GM23338 (cell line): ENCODE measurements around the gene DGKD. TPM values are rescaled to one million over a fixed set of nuclear protein-coding genes. Genes with fewer than 3 reads are reported as not detected.

Experiments
- ATAC-seq: fragments of 200-7000 bp; cut with Tn5 transposase; 3 replicates; pipeline ENCODE4 v1.9.1; 2020
- DNase-seq: peaks from one replicate; pipeline ENCODE4 v3.0.0-alpha.2; 2015; ENCODE audit warnings: low spot score
- H2AFZ ChIP-seq: fragments of 200-600 bp; sonication (generic); 2 replicates; pipeline ENCODE4 v1.8.0; 2016; ENCODE audit warnings: antibody characterized with exemption, mild to moderate bottlenecking, moderate library complexity
- H3F3A ChIP-seq: fragments of 200-600 bp; sonication (generic); replicated peaks from 2 replicates; pipeline ENCODE4 v1.8.0; 2017; ENCODE audit warnings: antibody characterized with exemption, mixed run types, low read depth
- H3K27ac ChIP-seq: fragments of 200-600 bp; sonication (generic); 2 replicates; pipeline ENCODE4 v1.6.1; 2016; ENCODE audit warnings: low read depth
- H3K27me3 ChIP-seq: fragments of 200-600 bp; sonication (generic); 2 replicates; pipeline ENCODE4 v1.8.0; 2016; ENCODE audit warnings: mild to moderate bottlenecking, mixed run types, moderate library complexity; ENCODE audit not compliant: insufficient read depth
- H3K36me3 ChIP-seq: fragments of 200-600 bp; sonication (generic); 2 replicates; pipeline ENCODE4 v1.8.0; 2016; ENCODE audit warnings: mild to moderate bottlenecking; ENCODE audit not compliant: insufficient read depth
- H3K4me1 ChIP-seq: fragments of 200-600 bp; sonication (generic); 2 replicates; pipeline ENCODE4 v1.8.0; 2016; ENCODE audit warnings: mild to moderate bottlenecking, moderate library complexity; ENCODE audit not compliant: insufficient read depth
- H3K4me2 ChIP-seq: fragments of 200-600 bp; sonication (generic); 2 replicates; pipeline ENCODE4 v1.7.1; 2017; ENCODE audit warnings: mixed run types
- H3K4me3 ChIP-seq: fragments of 200-600 bp; sonication (generic); 2 replicates; pipeline ENCODE4 v1.6.1; 2016; ENCODE audit warnings: mixed run types
- H3K79me2 ChIP-seq: fragments of 200-600 bp; sonication (generic); replicated peaks from 2 replicates; pipeline ENCODE4 v1.8.0; 2017; ENCODE audit warnings: mild to moderate bottlenecking; ENCODE audit not compliant: insufficient read depth
- H3K9me2 ChIP-seq: fragments of 200-600 bp; sonication (generic); 2 replicates; pipeline ENCODE4 v1.8.0; 2017; ENCODE audit not compliant: insufficient read depth
- H4K20me1 ChIP-seq: fragments of 200-600 bp; sonication (generic); replicated peaks from 2 replicates; pipeline ENCODE4 v1.8.0; 2017; ENCODE audit warnings: mild to moderate bottlenecking; ENCODE audit not compliant: insufficient read depth
- H3K27ac Mint-ChIP-seq: 2 replicates; pipeline ENCODE4 v1.8.0; 2020; ENCODE audit warnings: inconsistent platforms, mild to moderate bottlenecking, moderate library complexity, mixed read lengths
- H3K27me3 Mint-ChIP-seq: 3 replicates; pipeline ENCODE4 v1.8.0; 2022; ENCODE audit warnings: low read depth, mild to moderate bottlenecking, moderate library complexity, mixed read lengths, inconsistent platforms; ENCODE audit not compliant: insufficient read depth, poor library complexity
- H3K36me3 Mint-ChIP-seq: 3 replicates; pipeline ENCODE4 v1.8.0; 2021; ENCODE audit warnings: low read depth, mild to moderate bottlenecking, inconsistent platforms, moderate library complexity, mixed read lengths
- H3K4me1 Mint-ChIP-seq: 3 replicates; pipeline ENCODE4 v1.8.0; 2020; ENCODE audit warnings: mild to moderate bottlenecking, inconsistent platforms, mixed read lengths
- H3K4me3 Mint-ChIP-seq: 3 replicates; pipeline ENCODE4 v1.8.0; 2021; ENCODE audit warnings: moderate library complexity, mild to moderate bottlenecking, inconsistent platforms, mixed read lengths
- H3K9me3 Mint-ChIP-seq: 3 replicates; pipeline ENCODE4 v1.8.0; 2020; ENCODE audit warnings: moderate library complexity, mild to moderate bottlenecking, inconsistent platforms, mixed read lengths
- CREB1 ChIP-seq: fragments of 250-450 bp; sonication (Bioruptor Pico); IDR thresholded peaks from 2 replicates; pipeline ENCODE4 v1.5.0; 2020; ENCODE audit warnings: low read depth, mild to moderate bottlenecking, moderate library complexity
- CTCF ChIP-seq, 2 experiments: fragments of 200-600 bp in 1 of 2; sonication (generic) in 1 of 2; conservative IDR thresholded peaks; 2 replicates each; pipeline versions ENCODE4 v1.5.1 to v1.6.1; 2016 to 2017; ENCODE audit warnings: antibody characterized with exemption in 2 of 2, low read depth in 2 of 2, mild to moderate bottlenecking in 2 of 2, moderate library complexity in 1 of 2
- EZH2 ChIP-seq: fragments of 200-600 bp; sonication (generic); IDR thresholded peaks from one replicate; pipeline ENCODE4 v1.8.0; 2017; ENCODE audit warnings: antibody characterized with exemption, mild to moderate bottlenecking, low read depth; ENCODE audit not compliant: unreplicated experiment
- NANOG ChIP-seq: IDR thresholded peaks from 2 replicates; pipeline ENCODE4 v1.6.1; 2016; ENCODE audit warnings: antibody characterized with exemption, borderline replicate concordance
- POLR2AphosphoS5 ChIP-seq: IDR thresholded peaks from 2 replicates; pipeline ENCODE4 v1.6.1; 2016; ENCODE audit warnings: antibody characterized with exemption, low read depth
- STAT1 ChIP-seq: IDR thresholded peaks from one replicate; pipeline ENCODE4 v1.6.1; 2016; ENCODE audit warnings: antibody characterized with exemption; ENCODE audit not compliant: unreplicated experiment
- polyA plus RNA-seq: library from polyadenylated mRNA; unstranded; fragments of >200 nt; fragmentation: Nextera tagmentation; extraction: Ambion mirVana; gene quantifications from 2 replicates; pipeline ENCODE4 v1.2.1, GENCODE V29; 2016
- total RNA-seq: library from RNA; depleted of rRNA; stranded (reverse); fragments of >200 nt; shearing (Covaris generic); gene quantifications from 2 replicates; pipeline ENCODE4 v1.2.3, GENCODE V29; 2014
- TF ChIP-seq, protein P1 (sequence below): IDR thresholded peaks from 2 replicates; pipeline ENCODE4 v1.6.1; 2016; ENCODE audit warnings: antibody characterized with exemption
- TF ChIP-seq, protein P2 (sequence below): IDR thresholded peaks from one replicate; pipeline ENCODE4 v1.6.1; 2018; ENCODE audit warnings: antibody characterized with exemption; ENCODE audit not compliant: unreplicated experiment
- TF ChIP-seq, protein P3 (sequence below): fragments of 250-450 bp; sonication (Bioruptor Pico); IDR thresholded peaks from 2 replicates; pipeline ENCODE4 v1.5.0; 2020; ENCODE audit warnings: mild to moderate bottlenecking, moderate library complexity

DGKD gene
- total and polyA plus RNA-seq, 2 experiments from 2014 or later: 11.1 to 23.4 TPM

DNA sequence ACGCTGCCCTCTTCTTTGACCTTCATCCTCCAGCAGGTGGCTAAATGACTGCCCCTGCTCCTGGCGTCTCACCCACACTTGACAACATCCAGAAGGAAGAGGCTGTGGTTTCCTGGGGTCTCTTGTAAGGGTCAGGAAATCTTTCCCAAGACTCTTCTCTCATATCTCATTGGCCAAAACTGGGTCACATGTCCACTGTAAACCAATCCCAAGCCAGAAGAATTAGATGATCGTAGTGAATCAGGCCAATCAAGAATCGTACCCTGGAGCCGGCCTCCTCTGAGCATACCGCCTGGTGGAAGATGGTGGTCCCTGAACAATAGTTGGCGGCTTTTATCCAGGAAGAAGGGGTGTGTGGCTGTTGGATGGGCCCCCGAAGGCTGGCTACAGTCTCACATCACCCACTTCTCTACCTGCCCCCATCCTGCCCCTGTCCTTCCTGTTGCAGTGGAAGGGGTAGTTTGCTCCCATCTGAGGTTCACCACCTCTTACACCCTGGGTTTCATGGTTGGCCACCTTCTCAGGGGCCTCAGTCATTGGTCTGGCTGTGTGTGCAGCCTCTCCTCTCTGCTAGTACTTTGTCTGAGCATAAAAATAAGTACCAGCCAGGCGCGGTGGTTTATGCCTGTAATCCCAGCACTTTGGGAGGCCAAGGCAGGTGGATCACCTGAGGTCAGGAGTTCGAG, 42.9 kb upstream of the DGKD start:
- H3K9me2 ChIP-seq: no peaks in the 10 kb centered on the region
- no peaks in the 10 kb centered on the region for H3K36me3 Mint-ChIP-seq
- H3F3A ChIP-seq: no peaks in the 10 kb centered on the region
- H3K27ac Mint-ChIP-seq: no peak overlapping the region
- no peak overlapping the region for H3K4me3 Mint-ChIP-seq
- ATAC-seq (no peak), DNase-seq (no peak)
- no peaks in the 10 kb centered on the region for H3K36me3 ChIP-seq
- no peaks in the 10 kb centered on the region for H3K4me1 ChIP-seq
- H3K79me2 ChIP-seq: no peaks in the 10 kb centered on the region
- H3K4me1 Mint-ChIP-seq: no peaks in the 10 kb centered on the region
- no peaks in the 10 kb centered on the region for H3K27me3 Mint-ChIP-seq
- no peak overlapping the region for H3K4me2 ChIP-seq
- H2AFZ ChIP-seq: 0 out of 2 replicates have a peak overlapping the region, but pooled peaks have one; percentile 23
- H4K20me1 ChIP-seq: no peaks in the 10 kb centered on the region
- H3K27ac ChIP-seq: no peak overlapping the region
- no peak for TF ChIP-seq POLR2AphosphoS5
- TF ChIP-seq, protein P1, sequence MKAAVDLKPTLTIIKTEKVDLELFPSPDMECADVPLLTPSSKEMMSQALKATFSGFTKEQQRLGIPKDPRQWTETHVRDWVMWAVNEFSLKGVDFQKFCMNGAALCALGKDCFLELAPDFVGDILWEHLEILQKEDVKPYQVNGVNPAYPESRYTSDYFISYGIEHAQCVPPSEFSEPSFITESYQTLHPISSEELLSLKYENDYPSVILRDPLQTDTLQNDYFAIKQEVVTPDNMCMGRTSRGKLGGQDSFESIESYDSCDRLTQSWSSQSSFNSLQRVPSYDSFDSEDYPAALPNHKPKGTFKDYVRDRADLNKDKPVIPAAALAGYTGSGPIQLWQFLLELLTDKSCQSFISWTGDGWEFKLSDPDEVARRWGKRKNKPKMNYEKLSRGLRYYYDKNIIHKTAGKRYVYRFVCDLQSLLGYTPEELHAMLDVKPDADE: no peak
- TF ChIP-seq STAT1: no peak
- TF ChIP-seq EZH2: no peak
- no peak overlapping the region for H3K4me3 ChIP-seq
- no peaks in the 10 kb centered on the region; the same call in 2 of the 3 replicates for H3K9me3 Mint-ChIP-seq
- H3K27me3 ChIP-seq: no peaks in the 10 kb centered on the region

DNA sequence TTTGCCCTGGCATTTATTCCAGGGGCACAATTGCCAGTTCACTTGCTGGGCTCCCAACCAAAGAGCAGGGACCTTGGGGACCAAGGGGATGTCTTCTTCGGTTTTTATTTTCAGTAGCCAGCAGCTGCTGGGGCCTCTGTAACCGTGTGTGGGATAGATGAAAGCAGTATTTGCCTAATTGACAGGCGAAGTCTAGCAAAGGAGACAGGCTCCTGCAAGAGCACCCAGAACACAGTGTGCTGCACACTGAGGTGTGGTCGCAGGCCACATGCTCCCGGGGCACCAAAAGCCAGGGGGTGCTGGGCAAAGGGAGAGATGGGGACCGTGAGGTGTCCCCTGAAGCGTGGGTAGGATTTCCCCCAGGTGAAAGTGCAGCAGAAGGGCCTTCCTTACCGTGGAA, 41.4 kb upstream of the DGKD start:
- Histone ChIP-seq H3K79me2 (no peaks in the 10 kb centered on the region), H3K36me3 (no peaks in the 10 kb centered on the region), H3K4me1 (no peaks in the 10 kb centered on the region), H3K4me2 (no peak overlapping the region), H3K27ac (no peak overlapping the region), H3K4me3 (no peak overlapping the region), H3F3A (no peaks in the 10 kb centered on the region), H2AFZ (0 out of 2 replicates have a peak overlapping the region, but pooled peaks have one; percentile 32), H3K27me3 (no peaks in the 10 kb centered on the region), H3K9me2 (no peaks in the 10 kb centered on the region), H4K20me1 (no peaks in the 10 kb centered on the region)
- Mint-ChIP-seq H3K4me1 (no peaks in the 10 kb centered on the region), H3K4me3 (no peak overlapping the region), H3K27me3 (no peaks in the 10 kb centered on the region), H3K27ac (no peak overlapping the region; the same call in 1 of the 2 replicates), H3K9me3 (no peaks in the 10 kb centered on the region), H3K36me3 (no peaks in the 10 kb centered on the region)
- DNase-seq (no peak), ATAC-seq (no peak)
- TF ChIP-seq NANOG (no peak), CTCF (conservative IDR thresholded peaks at IDR 0.05; ENCODE audit: low read depth in 2 of 2) (no peak), CREB1 (CRISPR knock-in tag) (no peak)
- TF ChIP-seq, protein P2, sequence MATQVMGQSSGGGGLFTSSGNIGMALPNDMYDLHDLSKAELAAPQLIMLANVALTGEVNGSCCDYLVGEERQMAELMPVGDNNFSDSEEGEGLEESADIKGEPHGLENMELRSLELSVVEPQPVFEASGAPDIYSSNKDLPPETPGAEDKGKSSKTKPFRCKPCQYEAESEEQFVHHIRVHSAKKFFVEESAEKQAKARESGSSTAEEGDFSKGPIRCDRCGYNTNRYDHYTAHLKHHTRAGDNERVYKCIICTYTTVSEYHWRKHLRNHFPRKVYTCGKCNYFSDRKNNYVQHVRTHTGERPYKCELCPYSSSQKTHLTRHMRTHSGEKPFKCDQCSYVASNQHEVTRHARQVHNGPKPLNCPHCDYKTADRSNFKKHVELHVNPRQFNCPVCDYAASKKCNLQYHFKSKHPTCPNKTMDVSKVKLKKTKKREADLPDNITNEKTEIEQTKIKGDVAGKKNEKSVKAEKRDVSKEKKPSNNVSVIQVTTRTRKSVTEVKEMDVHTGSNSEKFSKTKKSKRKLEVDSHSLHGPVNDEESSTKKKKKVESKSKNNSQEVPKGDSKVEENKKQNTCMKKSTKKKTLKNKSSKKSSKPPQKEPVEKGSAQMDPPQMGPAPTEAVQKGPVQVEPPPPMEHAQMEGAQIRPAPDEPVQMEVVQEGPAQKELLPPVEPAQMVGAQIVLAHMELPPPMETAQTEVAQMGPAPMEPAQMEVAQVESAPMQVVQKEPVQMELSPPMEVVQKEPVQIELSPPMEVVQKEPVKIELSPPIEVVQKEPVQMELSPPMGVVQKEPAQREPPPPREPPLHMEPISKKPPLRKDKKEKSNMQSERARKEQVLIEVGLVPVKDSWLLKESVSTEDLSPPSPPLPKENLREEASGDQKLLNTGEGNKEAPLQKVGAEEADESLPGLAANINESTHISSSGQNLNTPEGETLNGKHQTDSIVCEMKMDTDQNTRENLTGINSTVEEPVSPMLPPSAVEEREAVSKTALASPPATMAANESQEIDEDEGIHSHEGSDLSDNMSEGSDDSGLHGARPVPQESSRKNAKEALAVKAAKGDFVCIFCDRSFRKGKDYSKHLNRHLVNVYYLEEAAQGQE: no peak
- TF ChIP-seq, protein P3, sequence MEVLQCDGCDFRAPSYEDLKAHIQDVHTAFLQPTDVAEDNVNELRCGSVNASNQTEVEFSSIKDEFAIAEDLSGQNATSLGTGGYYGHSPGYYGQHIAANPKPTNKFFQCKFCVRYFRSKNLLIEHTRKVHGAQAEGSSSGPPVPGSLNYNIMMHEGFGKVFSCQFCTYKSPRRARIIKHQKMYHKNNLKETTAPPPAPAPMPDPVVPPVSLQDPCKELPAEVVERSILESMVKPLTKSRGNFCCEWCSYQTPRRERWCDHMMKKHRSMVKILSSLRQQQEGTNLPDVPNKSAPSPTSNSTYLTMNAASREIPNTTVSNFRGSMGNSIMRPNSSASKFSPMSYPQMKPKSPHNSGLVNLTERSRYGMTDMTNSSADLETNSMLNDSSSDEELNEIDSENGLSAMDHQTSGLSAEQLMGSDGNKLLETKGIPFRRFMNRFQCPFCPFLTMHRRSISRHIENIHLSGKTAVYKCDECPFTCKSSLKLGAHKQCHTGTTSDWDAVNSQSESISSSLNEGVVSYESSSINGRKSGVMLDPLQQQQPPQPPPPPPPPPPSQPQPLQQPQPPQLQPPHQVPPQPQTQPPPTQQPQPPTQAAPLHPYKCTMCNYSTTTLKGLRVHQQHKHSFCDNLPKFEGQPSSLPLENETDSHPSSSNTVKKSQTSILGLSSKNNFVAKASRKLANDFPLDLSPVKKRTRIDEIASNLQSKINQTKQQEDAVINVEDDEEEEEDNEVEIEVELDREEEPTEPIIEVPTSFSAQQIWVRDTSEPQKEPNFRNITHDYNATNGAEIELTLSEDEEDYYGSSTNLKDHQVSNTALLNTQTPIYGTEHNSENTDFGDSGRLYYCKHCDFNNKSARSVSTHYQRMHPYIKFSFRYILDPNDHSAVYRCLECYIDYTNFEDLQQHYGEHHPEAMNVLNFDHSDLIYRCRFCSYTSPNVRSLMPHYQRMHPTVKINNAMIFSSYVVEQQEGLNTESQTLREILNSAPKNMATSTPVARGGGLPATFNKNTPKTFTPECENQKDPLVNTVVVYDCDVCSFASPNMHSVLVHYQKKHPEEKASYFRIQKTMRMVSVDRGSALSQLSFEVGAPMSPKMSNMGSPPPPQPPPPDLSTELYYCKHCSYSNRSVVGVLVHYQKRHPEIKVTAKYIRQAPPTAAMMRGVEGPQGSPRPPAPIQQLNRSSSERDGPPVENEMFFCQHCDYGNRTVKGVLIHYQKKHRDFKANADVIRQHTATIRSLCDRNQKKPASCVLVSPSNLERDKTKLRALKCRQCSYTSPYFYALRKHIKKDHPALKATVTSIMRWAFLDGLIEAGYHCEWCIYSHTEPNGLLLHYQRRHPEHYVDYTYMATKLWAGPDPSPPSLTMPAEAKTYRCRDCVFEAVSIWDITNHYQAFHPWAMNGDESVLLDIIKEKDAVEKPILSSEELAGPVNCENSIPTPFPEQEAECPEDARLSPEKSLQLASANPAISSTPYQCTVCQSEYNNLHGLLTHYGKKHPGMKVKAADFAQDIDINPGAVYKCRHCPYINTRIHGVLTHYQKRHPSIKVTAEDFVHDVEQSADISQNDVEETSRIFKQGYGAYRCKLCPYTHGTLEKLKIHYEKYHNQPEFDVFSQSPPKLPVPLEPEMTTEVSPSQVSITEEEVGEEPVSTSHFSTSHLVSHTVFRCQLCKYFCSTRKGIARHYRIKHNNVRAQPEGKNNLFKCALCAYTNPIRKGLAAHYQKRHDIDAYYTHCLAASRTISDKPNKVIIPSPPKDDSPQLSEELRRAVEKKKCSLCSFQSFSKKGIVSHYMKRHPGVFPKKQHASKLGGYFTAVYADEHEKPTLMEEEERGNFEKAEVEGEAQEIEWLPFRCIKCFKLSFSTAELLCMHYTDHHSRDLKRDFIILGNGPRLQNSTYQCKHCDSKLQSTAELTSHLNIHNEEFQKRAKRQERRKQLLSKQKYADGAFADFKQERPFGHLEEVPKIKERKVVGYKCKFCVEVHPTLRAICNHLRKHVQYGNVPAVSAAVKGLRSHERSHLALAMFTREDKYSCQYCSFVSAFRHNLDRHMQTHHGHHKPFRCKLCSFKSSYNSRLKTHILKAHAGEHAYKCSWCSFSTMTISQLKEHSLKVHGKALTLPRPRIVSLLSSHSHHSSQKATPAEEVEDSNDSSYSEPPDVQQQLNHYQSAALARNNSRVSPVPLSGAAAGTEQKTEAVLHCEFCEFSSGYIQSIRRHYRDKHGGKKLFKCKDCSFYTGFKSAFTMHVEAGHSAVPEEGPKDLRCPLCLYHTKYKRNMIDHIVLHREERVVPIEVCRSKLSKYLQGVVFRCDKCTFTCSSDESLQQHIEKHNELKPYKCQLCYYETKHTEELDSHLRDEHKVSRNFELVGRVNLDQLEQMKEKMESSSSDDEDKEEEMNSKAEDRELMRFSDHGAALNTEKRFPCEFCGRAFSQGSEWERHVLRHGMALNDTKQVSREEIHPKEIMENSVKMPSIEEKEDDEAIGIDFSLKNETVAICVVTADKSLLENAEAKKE: no peak
